Fibroblast of upper back skin (primary cell): Measurements from ENCODE around the gene EGFL8.
"Not testable (repeated sequence)": the region's sequence is repeated elsewhere in the genome, so short reads cannot be mapped to it uniquely, and the experiment has no call there.

ENCODE experiments used
- DNase-seq: peaks from one replicate; pipeline ENCODE4 v3.0.0-alpha.2; 2013

The EGFL8 gene

GRCh38 chr6:32198345-32198696 is 33.9 kb downstream of the EGFL8 start:
- DNase-seq, result no peak

- no peak for DNase-seq
These were observed 34.5 kb downstream of the EGFL8 start for GRCh38 chr6:32198866-32199265.

GRCh38 chr6:32200711-32201475 is 36.5 kb downstream of the EGFL8 start:
- no peak for DNase-seq

GRCh38 chr6:32202186-32202585 is 37.8 kb downstream of the EGFL8 start:
- DNase-seq, result no peak

GRCh38 chr6:32203426-32204267 is 39.3 kb downstream of the EGFL8 start:
- DNase-seq, result no peak

- no peak for DNase-seq
These were observed 39.9 kb downstream of the EGFL8 start for GRCh38 chr6:32204268-32204715.

- no peak for DNase-seq
These were observed 44.6 kb downstream of the EGFL8 start for GRCh38 chr6:32208996-32209395.

- DNase-seq, result no peak
These were observed 45.8 kb downstream of the EGFL8 start for GRCh38 chr6:32210191-32210601.

GRCh38 chr6:32211432-32211831 is 47.0 kb downstream of the EGFL8 start:
- DNase-seq, result not testable (repeated sequence)

- no peak for DNase-seq
These were observed 47.8 kb downstream of the EGFL8 start for GRCh38 chr6:32212076-32212760.

- no peak for DNase-seq
These were observed 49.3 kb downstream of the EGFL8 start for GRCh38 chr6:32213649-32214048.

GRCh38 chr6:32214126-32214525 is 49.7 kb downstream of the EGFL8 start:
- no peak for DNase-seq

- no peak for DNase-seq
These were observed 51.2 kb downstream of the EGFL8 start for GRCh38 chr6:32215617-32216016.

GRCh38 chr6:32216285-32216684 is 51.9 kb downstream of the EGFL8 start:
- DNase-seq, result no peak

GRCh38 chr6:32216998-32217397 is 52.6 kb downstream of the EGFL8 start:
- no peak for DNase-seq
